Lower leg skin (tissue), 3 donors: ENCODE data around the gene NBR1.

ENCODE experiments used
- POLR2A ChIP-seq, 2 donors: fragments of 450-650 bp; IDR thresholded peaks; one replicate each; pipeline ENCODE4 v1.6.1; 2016 to 2017; ENCODE audit warnings: antibody characterized with exemption in 2 of 2, mild to moderate bottlenecking in 1 of 2, moderate library complexity in 1 of 2
- TF ChIP-seq, protein P1 (sequence below), 3 donors: fragments of 450-650 bp; IDR thresholded peaks; one replicate each; pipeline ENCODE4 v1.5.1; 2016; ENCODE audit warnings: antibody characterized with exemption in 3 of 3, mild to moderate bottlenecking in 3 of 3, moderate library complexity in 2 of 3

- TF ChIP-seq, protein P1, sequence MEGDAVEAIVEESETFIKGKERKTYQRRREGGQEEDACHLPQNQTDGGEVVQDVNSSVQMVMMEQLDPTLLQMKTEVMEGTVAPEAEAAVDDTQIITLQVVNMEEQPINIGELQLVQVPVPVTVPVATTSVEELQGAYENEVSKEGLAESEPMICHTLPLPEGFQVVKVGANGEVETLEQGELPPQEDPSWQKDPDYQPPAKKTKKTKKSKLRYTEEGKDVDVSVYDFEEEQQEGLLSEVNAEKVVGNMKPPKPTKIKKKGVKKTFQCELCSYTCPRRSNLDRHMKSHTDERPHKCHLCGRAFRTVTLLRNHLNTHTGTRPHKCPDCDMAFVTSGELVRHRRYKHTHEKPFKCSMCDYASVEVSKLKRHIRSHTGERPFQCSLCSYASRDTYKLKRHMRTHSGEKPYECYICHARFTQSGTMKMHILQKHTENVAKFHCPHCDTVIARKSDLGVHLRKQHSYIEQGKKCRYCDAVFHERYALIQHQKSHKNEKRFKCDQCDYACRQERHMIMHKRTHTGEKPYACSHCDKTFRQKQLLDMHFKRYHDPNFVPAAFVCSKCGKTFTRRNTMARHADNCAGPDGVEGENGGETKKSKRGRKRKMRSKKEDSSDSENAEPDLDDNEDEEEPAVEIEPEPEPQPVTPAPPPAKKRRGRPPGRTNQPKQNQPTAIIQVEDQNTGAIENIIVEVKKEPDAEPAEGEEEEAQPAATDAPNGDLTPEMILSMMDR (IDR thresholded peaks at IDR 0.05): no peak
- TF ChIP-seq POLR2A (IDR thresholded peaks at IDR 0.05): no peak
These were observed 41.4 kb upstream of the NBR1 start for GRCh38 chr17:43129671-43130010.
